MM.1S (cell line): ENCODE data around the gene RPGRIP1L.

Source experiments
- CTCF ChIP-seq: fragments of 300-600 bp; sonication (generic); IDR thresholded peaks from 2 replicates; pipeline ENCODE4 v1.5.1; 2016; ENCODE audit warnings: antibody characterized with exemption, low read length, mixed read lengths
- EZH2 ChIP-seq: fragments of 300-600 bp; sonication (generic); optimal IDR thresholded peaks from 2 replicates; pipeline ENCODE3; 2017; ENCODE audit warnings: low read depth, mild to moderate bottlenecking, antibody characterized with exemption, low read length, mixed read lengths

GRCh38 chr16:53736297-53736696, 32.6 kb upstream of the RPGRIP1L start:
- TF ChIP-seq CTCF = no peak
- no peak for TF ChIP-seq EZH2
